HG03520 (cell line): ENCODE measurements around the gene CPB1.
A peak's percentile ranks its signal among the peaks of the same experiment; 100 is the strongest.

Source experiments
- ATAC-seq: cut with Tn5 transposase; IDR thresholded peaks from one replicate; pipeline ENCODE4 v1.9.1; 2021; ENCODE audit warnings: mild to moderate bottlenecking, moderate library complexity; ENCODE audit not compliant: unreplicated experiment

Gene CPB1

GRCh38 chr3:148828136-148828690, 602 bp downstream of the CPB1 start:
- no peak for ATAC-seq

DNA sequence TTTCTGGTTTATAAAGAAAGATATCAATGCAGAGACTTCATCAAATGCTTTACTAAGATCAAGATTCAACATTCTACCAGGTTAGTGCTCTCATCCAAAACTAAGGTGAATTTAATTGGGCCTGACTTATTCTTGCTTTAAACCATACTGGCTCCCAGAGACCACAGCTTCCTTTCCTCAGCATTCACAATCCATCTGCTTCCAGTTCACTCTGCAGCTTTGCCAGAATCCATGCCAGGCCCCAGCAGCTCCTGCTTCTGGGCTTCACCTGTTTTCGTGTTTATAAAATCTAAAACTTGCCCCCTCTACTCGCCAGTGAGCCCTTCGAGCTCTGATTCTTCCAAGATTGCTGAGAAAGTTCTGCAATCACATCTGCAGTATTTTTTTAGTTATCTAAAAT, 2.3 kb downstream of the CPB1 start:
- ATAC-seq: no peak

GRCh38 chr3:148833223-148833622, 5.6 kb downstream of the CPB1 start:
- no peak for ATAC-seq

DNA sequence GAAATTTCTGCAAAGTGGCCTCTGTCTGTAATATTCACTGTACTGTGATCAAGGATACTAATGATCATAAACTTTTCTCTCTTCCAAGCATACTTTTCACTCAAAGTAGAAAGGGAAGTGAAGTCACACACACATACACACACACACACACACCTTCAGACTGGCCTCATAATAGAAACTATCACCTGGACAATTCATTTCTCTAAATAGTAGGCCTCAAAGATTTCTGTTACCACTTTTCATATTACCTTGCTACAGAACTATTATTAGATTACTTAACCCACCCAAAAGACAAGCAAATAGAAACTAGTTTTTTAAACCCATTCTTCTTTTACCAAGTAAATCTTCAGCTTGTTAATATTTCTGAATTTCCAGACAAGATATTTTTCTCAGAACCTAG, 12.2 kb downstream of the CPB1 start:
- peak; percentile 57 for ATAC-seq

DNA sequence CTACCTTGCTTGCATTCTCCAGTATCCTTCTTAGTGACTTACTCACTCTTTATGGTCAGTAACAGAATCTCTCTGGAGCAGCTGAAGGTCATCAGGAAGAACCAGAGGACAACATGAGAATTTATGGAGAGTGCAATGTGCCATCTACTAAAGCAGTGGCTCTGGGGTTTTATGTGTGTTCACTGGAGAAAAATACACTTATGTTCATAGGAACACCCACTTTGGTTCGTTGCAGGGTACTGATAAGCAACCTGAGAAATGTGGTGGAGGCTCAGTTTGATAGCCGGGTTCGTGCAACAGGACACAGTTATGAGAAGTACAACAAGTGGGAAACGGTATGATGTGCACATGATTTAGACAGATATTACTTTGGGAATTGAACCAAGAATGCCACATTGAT, 12.8 kb downstream of the CPB1 start:
- no peak for ATAC-seq

DNA sequence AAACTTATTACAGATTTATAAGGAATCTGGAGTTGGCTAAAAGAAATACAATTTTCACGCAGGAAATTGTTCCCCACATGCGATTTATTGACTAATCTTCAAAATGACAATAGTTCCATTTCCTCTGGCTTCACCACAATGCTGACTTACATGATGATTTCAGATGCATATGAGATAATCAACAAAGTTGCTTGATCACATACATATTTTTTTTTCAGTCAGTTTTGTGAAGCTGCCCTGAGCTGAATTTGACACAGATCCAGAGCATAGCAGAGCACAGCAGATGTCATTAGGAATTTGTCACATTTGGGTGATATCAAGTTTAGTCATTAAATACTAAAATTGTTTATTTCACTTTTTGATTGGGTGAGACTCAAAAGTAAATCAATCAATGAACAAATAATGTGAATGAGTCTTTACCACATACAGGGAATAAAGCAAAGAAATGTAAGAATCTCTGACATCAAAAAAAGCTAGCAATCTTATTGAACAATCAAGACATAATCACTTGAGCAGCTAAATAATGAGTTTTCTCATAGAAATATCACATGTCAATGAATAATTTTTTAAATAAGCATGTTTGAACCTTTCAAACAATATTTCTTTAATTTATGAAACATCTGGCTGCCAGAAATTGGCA, 18.3 kb downstream of the CPB1 start:
- ATAC-seq: no peak

GRCh38 chr3:148847351-148847750, 19.7 kb downstream of the CPB1 start:
- ATAC-seq: no peak

DNA sequence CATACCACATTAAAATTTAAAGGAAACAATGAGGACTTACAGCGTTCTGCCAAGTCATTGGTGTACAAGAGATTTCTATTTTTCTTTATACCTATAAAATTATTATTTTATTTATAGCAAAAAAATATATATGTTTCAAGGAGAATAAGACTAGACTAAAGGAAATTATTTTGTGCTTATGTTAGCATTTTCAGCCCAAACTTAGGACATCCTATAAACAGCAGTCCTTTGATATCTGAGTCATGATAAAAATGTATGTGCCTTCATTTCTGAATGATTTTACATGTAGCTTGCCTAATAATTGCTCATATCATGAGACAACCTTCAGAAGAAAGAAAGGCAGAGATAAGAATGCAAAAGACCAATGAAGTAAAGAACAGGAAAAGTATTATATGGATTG, 20.8 kb downstream of the CPB1 start:
- ATAC-seq: no peak

DNA sequence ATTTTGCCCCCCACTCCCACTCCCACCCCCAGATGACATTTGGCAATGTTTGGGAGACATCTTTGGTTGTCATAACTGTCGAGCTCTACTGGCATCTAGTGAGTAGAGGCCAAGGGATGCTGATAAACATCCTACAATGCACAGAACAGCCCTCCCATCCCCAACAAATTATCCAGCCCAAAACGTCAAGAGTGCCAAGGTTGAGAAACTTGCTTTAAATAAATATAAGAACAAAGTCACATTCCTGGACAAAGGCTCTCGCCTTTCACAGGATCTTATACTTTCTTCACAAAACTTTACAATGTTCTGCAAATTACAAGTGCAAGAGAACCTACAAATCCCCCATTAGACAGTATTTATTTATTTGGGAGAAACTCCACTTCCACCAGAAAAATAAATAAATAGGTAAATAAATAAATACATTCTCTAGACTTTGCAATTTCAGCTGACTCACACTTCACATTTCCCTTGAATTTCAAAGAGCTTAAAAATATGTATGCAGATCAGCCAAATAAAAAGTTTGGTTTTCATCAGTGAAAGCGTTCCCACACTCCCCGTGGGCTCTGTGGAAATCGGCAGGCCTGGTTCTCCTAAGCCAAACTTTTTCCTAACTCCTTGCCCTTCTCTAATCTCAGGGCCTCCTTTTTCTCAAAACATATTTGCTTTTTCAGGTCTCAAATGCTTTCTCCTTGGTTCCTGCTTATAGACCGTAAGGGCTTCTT, 24.8 kb downstream of the CPB1 start:
- no peak for ATAC-seq

DNA sequence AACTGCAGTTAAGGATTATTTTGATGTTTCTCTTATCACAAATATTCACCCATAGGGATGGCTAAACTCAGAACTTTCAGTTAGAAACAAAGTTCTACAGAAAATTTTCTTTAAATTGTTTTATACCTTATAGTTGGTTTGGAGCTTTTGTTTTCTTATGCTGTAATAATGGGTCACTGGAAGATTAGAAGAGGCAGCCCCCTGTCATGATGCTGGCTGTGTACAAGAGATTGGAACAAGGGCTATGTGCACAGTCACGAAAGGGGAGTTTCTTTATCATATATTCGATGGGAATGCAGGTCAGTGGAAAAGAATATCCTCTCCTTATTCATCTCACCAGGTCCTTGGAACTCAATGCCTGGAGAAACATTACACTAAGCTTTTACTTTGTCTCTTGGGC, 25.5 kb downstream of the CPB1 start:
- ATAC-seq: no peak

GRCh38 chr3:148854061-148854460, 26.4 kb downstream of the CPB1 start:
- no peak for ATAC-seq

DNA sequence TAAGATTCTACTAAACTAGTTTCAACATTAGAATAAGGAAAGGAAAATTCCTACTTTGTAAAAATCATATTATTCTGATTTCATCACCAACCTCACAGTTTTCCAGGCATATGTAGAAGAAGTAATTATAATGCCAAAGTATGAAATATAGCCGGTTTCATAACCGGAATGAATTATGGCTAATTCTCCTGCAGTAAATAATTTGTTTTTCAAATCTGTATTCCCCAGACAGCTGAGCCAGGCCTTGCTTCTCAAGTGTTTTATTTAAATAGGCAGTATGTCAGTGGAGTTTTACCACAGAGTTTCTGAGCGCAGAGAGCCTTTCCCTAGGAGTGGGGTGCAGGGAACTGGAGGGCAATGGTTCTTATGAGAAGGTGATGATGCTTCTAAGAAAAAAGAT, 28.8 kb downstream of the CPB1 start:
- ATAC-seq: no peak

DNA sequence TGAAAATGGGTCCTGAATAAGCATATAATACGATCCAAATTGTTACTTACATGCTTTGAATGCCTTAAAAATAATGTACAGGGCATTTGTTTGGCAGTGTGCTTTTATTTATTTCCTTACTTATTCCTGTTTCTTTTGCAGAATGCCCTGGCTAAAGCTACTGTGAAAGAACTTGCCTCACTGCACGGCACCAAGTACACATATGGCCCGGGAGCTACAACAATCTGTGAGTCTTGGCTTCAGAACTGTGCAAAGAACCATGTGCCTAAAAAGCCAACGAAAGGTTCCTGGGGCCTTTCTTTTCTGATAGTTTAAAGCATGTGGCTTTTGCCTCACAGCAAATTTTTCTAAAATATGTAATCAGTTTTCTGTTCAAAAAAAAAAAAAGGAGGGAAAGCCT, 29.7 kb downstream of the CPB1 start:
- ATAC-seq: no peak

GRCh38 chr3:148861277-148861869, 33.8 kb downstream of the CPB1 start:
- ATAC-seq: peak; percentile 89

DNA sequence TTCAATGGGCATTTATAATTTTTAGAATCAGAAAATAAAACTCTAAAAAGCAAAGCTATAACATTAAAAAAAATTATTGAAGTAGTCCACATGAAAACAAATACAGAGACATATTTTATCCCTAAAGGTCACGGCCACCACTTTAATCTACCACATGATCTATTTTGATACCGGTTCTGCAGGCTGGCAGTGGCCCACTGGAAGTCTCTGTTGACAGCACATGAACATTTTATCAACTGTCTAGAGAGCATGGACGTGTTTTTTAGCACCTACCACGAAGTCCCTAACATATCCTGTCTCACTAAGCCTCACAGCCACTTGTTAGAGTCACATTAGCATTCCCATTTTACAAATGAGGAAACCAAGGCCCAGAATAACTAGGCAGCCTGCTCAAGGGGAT, 35.7 kb downstream of the CPB1 start:
- no peak for ATAC-seq

DNA sequence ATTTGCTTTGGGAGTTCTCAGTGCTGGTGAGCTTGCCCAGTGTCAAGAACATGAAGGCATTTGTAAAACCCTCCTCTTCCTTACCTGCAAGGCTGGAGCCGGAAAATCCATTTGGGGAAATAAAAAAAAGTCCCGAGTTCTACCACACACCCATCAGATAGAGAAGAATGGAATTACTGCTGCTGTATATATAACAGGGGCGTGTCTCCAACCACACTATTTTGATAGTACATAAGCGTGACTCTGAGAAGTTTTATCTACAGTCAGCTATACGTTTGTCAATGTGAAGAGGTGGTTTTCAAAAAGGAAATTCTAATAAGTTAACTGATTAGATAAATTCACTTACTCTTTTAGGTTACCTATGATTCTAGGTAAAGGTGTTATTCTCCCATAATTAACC, 36.2 kb downstream of the CPB1 start:
- no peak for ATAC-seq

DNA sequence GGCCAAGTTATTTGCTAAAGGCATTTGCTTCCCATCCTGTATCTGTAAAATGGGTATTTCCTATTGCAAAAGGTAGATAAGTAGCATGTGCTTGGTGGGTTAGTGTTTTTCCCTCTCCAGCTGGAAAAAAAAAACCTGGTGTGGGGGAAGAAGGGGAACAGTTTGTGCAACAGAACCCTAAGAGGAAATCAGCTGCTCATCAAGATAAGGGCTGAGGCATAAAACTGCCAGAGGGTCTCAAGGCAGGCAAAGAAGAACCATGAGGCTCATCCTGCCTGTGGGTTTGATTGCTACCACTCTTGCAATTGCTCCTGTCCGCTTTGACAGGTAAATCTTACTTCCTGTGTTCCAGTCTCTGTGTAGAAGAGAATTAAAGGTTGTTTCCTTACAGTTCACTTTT, 37.4 kb downstream of the CPB1 start, which contains the start of gene CPA3:
Gene CPA3, plus strand, starts transcription at position 248 of the 400 bp plus-strand sequence. Its CDS starts 12 bp downstream, at position 260.
- ATAC-seq: no peak

DNA sequence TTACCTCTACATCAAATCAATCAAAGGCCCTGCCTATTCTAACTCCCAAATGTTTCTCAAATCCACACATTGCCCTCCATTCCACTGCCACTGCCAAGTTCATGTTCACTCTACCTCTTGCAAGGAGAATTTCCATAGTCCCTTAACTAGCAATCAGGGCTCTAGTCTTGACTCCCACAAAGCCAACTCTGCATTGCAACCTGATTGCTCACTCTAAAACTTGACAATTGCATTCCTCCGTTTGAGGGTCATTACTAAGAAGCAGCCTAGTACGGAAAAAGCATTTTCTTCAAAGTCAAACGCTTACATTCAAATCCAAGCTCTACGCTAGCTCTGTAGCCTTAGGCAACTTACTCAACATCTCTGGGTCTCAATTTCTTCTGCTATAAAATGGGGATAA, 38.6 kb downstream of the CPB1 start:
- no peak for ATAC-seq

GRCh38 chr3:148873270-148873927, 45.8 kb downstream of the CPB1 start:
- ATAC-seq: no peak

DNA sequence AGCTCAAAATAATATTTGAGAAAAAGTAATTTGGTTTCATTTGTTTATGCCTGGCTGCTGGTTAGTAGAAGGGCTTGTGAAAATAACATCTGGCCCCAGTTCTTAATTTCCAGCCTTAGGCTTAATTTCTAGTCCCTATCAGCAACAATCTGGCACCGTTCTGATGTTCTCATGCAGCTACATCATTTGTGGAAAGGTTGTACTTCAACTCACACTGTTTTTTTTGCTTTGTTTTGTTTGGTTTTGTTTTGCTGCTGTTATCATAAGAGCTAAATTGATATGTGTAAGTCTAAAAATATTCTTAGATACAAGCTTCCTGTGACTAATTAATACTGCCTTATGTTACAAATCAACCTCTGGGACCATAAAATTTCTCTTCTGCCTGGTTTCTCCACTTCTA, 46.4 kb downstream of the CPB1 start:
- ATAC-seq: no peak

DNA sequence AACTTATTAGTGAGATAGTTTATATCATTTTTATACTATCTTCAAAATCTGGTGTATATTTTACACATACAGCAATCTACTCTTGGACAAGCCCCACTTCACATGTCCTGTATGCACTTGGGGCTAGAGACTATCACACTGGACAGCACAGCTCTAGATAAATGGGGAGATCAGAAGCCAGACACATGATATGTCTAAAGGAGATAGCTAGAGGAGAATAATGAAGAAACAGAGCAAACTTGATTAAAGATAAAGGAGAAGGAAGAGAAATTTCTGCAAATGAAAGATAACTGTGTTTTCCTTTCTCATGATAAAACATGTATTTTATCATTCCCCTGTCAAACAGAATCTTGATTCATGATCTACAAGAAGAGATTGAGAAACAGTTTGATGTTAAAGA, 50.5 kb downstream of the CPB1 start:
- no peak for ATAC-seq

DNA sequence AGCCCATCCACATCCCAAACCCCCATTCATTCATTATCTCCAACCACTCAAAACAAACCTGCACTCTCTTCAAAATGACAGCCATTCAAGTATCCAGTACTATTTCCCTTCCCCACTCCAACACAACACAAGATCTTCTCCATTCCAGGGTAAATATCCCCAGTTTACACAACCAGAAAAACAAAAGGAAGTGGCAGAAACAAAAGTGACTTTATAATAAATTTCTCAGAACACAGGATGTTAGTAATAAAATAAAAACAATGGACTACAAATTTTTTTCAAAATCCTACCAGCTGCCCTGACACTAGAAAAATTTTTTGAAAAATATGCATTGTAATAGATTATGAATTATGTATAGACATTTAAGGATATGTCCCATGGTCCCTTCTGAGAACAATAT, 51.6 kb downstream of the CPB1 start:
- ATAC-seq: no peak
